ENCODE results near the gene PSEN1. TPM values are rescaled to one million over a fixed set of nuclear protein-coding genes. Genes with fewer than 3 reads are reported as not detected.

The PSEN1 gene
- polyA plus RNA-seq, 1 of the 3 experiments (the other 2 are of a cell fraction) = 9.0 TPM

- CTCF ChIA-PET = interaction anchor here (1.6 kb wide), 1 partner anchor 17 kb away, joined by 4 read pairs; no protein-coding TSS in a partner anchor
- no peaks in the 10 kb centered on the region for H4K20me1 ChIP-seq (ENCODE audit: insufficient read depth)
- no peak for DNase-seq
- no peaks in the 10 kb centered on the region for H3K9me3 ChIP-seq
- no peak overlapping the region for H3K4me3 ChIP-seq (ENCODE audit: low read depth in 2 of 2, low read length in 1 of 2)
- H3K4me1 ChIP-seq (ENCODE audit: control insufficient read depth in 1 of 2, insufficient read depth in 2 of 2, low read depth in 1 of 2, low read length in 1 of 2) = no peaks in the 10 kb centered on the region
- H2AFZ ChIP-seq (ENCODE audit: low read depth) = no peak overlapping the region
- POLR2A ChIA-PET = no interaction called here
- TF ChIP-seq REST (IDR thresholded peaks at IDR 0.05; ENCODE audit: low read depth, low read length) (no peak), CHD2 (IDR thresholded peaks at IDR 0.05; ENCODE audit: low read length, partially characterized antibody) (no peak), RFX5 (IDR thresholded peaks at IDR 0.05; ENCODE audit: low read length) (no peak), CTCF (IDR thresholded peaks at IDR 0.05) (no peak), ELF1 (IDR thresholded peaks at IDR 0.05) (no peak), FOXM1 (IDR thresholded peaks at IDR 0.05; ENCODE audit: low read depth) (no peak), EP300 (IDR thresholded peaks at IDR 0.05; ENCODE audit: borderline replicate concordance in 1 of 2, low read depth in 1 of 2, low read length in 1 of 2) (no peak), NFIC (IDR thresholded peaks at IDR 0.05; ENCODE audit: borderline replicate concordance) (no peak), MAX (IDR thresholded peaks at IDR 0.05; ENCODE audit: low read depth) (no peak), TEAD4 (IDR thresholded peaks at IDR 0.05; ENCODE audit: borderline replicate concordance, insufficient read depth) (no peak), MXI1 (IDR thresholded peaks at IDR 0.05; ENCODE audit: low read depth, low read length) (no peak), YY1 (IDR thresholded peaks at IDR 0.05; ENCODE audit: low read depth) (no peak), SIN3A (IDR thresholded peaks at IDR 0.05; ENCODE audit: borderline replicate concordance, low read depth, low read length) (no peak), NRF1 (IDR thresholded peaks at IDR 0.05; ENCODE audit: low read depth, low read length) (no peak), IRF3 (IDR thresholded peaks at IDR 0.05; ENCODE audit: low read depth, low read length) (no peak), TAF1 (IDR thresholded peaks at IDR 0.05; ENCODE audit: borderline replicate concordance, low read depth, low read length) (no peak), USF2 (IDR thresholded peaks at IDR 0.05; ENCODE audit: borderline replicate concordance, low read depth, low read length) (no peak)
- no peak overlapping the region for H3K9ac ChIP-seq
- peaks cover 14% of the 10 kb centered on the region for H3F3A ChIP-seq (replicated peaks; ENCODE audit: insufficient read depth)
- no peak overlapping the region for H3K4me2 ChIP-seq
- H3K9me2 ChIP-seq = no peaks in the 10 kb centered on the region
- 94% methylated on average over 5 of the region's 5 CpGs for WGBS (ENCODE audit: low lambda C conversion rate)
- H3K79me2 ChIP-seq (ENCODE audit: insufficient read depth) = no peaks in the 10 kb centered on the region; the same call in 1 of the 2 replicates
- peaks cover 47 to 53% of the 10 kb centered on the region in 2 experiments for H3K36me3 ChIP-seq (replicated peaks in 1 of 2; ENCODE audit: control insufficient read depth in 1 of 2, insufficient read depth in 2 of 2, low read length in 1 of 2)
- H3K27me3 ChIP-seq (ENCODE audit: insufficient read depth) = no peaks in the 10 kb centered on the region
- no peak overlapping the region for H3K27ac ChIP-seq (ENCODE audit: low read depth in 2 of 2, low read length in 1 of 2)
These were observed 11.1 kb upstream of the PSEN1 start for GRCh38 chr14:73125169-73125588.
